ENCODE data around the gene ESRRB.

The ESRRB gene

GRCh38 chr14:76375947-76376404 lies at the start of gene ESRRB:
ESRRB (plus strand) TSS chr14:76376137; CDS start chr14:76376402, 265 bp downstream.
- DNase-seq = no peak

GRCh38 chr14:76326918-76327689 lies 48.8 kb upstream of the ESRRB start:
- DNase-seq = no peak

- DNase-seq = no peak
These were observed 47.3 kb upstream of the ESRRB start for GRCh38 chr14:76328457-76329137.

- no peak for DNase-seq
These were observed 46.6 kb upstream of the ESRRB start for GRCh38 chr14:76329154-76329928.

DNA sequence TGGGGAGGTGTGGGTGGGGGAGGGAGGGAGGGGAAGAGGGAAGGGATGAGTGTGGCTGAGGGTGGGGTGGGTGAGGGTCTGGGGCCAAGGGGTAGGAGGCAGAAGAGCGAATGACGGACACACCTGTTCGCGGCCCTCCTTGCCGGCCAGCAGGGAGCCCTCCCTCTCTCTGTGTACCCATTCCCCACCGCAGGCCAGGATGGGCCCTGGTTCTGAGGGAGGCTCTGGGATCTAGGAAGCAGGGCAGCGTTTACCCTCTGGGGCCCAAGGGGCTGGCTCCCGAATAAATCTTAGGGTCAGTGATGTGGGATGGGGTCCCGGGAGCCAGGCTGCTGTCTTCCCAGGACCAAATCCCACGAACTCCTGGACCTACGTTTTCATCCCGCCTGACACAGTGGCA lies 46.0 kb upstream of the ESRRB start:
- DNase-seq = no peak

- no peak for DNase-seq
These were observed 45.3 kb upstream of the ESRRB start for GRCh38 chr14:76330411-76331327.

- DNase-seq = no peak
These were observed 44.5 kb upstream of the ESRRB start for GRCh38 chr14:76331328-76332011.

DNA sequence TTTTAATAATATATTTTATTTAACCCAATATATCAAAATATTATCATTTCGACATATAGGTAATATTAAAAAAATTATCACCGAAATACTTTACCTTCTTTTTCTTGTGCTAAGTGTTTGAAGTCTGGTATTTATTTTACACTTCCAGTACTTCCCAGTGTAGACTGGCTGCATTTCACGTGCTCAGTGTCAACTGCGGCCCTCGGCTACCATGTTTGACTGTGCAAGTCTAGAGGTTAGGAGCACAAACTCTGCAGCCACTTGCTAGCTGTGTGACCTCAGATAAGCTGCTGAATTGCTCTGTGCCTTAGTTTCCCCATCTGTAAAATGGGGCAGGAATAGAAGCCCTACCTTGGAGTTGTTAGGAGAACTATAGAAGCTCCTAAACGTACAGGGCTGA lies 42.3 kb upstream of the ESRRB start:
- DNase-seq = no peak

DNA sequence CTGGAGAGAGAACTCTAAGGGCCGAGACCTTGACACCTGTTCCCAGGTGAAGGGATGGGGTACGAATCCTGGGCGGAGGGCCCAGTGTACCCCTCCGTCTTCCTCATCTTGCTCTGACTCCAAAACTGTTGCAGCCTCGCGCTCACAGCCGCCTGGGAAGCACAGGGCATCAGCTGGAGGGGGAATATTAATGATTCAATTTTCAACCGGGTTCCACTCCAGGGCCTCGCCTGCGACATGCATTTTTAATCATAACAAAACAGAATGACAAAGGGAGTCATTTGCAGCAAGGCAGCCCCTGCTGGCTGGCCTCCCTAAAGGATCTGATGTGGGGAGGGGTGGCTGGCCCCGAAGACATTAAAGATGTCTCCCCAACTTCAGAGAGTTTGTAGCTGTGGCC lies 41.6 kb upstream of the ESRRB start:
- no peak for DNase-seq

- no peak for DNase-seq
These were observed 39.1 kb upstream of the ESRRB start for GRCh38 chr14:76336876-76337275.

DNA sequence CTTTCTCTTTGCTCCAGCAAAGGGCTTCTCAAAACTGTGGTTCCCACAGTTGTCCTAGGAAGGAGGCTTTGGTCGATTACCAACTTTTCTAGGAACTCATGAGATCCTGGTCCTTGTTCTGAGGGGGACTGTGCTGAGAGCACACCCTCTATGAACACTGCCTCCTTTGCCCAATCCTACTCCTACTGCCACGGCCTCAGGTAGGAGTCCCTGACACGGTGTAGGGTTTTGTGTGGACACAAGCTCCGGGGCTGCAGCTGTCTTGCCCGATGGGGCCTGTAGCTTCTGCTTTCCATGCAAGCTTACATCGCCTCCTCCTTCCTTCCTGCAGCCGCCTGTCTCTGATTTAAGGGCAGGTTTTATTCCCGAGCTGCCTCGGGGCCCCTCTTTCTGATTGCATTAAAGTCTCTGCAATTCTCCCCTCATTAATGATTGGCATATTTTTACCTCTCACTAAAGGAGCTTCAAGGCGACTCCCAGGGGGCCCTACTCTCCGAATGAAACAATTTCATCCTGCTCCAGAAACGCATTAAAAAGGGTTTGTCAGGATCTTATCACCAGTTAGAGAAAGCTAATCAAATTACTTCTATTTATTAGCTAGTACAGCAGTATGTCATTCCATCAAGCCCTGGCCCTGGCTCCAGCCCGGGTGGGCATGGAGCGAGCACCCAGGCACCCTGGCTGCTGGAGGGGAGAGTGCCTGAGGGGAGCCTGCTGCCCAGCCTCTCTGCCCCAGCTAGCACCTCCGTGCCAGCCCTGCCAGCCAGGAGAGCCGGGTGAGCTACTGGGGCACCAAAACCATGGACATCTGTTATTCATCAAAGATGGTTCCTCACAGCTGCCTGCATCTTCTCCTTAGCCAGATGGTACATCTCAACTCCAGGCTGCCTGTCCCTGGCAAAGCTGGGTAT lies 38.0 kb upstream of the ESRRB start:
- DNase-seq = no peak

GRCh38 chr14:76339728-76340615 lies 36.0 kb upstream of the ESRRB start:
- no peak for DNase-seq

GRCh38 chr14:76343386-76343785 lies 32.6 kb upstream of the ESRRB start:
- DNase-seq = no peak

DNA sequence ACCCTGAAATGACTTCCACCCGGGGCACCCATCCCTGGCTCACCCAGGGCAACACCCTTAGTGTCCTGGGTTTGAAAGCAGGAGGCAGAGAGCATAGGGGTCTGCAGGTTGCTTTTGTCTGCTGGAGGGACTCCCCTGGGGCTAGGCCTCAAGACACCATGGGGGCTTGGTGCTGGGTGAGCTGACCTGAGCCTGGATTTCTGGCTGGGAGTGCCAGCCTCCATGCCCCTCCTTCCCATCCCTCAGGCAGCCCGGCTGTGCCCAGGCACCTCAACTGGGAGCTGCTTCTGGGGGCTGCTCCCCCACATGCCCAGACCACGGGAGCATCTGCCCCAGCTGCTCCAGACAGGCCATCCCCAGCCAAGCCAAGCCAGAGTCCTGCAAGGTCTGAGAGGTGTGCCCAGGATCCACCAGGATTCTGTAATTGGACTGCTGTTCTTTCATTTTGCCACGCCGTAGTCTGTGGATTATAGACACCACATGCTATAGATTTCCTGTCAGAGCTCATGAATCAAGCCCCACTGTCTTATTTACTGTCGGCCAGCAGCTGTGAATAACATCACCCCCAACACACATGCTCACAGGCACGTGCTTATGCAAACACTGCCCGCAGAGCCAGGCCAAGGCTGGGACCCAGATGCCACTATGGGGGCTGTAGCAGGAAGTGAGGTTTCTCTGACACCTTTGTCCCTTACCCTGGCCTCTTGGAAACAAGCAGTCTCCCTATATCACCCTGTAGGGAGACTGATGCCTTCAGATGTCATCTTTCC lies 29.4 kb upstream of the ESRRB start:
- DNase-seq = no peak

GRCh38 chr14:76348898-76349297 lies 27.0 kb upstream of the ESRRB start:
- no peak for DNase-seq

DNA sequence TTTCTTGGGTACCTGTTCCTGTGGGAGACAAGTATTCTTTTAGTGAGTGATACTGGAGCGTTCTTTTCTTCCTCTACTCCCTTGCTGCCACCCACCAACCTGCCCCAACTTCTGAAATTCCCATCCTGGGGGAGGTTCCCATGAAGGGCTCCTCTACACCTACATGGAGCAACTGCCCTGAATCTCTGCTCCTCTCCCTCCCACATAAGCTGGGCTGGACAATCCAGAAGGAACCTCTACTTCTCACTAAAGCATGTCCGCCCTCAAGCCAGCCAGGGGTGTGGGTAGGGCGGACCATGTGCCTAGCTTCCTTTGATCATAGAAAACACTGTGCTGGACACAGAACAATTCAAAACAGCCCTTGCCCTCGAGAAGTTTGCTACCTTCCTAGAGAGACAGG lies 25.9 kb upstream of the ESRRB start:
- DNase-seq = no peak

GRCh38 chr14:76350671-76351070 lies 25.3 kb upstream of the ESRRB start:
- no peak for DNase-seq

- DNase-seq = no peak
These were observed 24.0 kb upstream of the ESRRB start for GRCh38 chr14:76351941-76352340.

Data from activated T-cell treated with anti-CD3 and anti-CD28 coated beads for 4 hours (primary cell).